Muscle of leg (tissue), 11 donors: ENCODE results near the gene ZBTB7C. TPM values are rescaled to one million over a fixed set of nuclear protein-coding genes. Genes with fewer than 3 reads are reported as not detected.
A peak's percentile ranks its signal among the peaks of the same experiment; 100 is the strongest.

Experiments
- DNase-seq: peaks from one replicate; pipeline ENCODE4 v3.0.0; 2013
- H3K27ac ChIP-seq: one replicate; pipeline ENCODE4 v1.5.1; 2013; ENCODE audit warnings: mild to moderate bottlenecking, low read length, control low read depth
- H3K27me3 ChIP-seq: one replicate; pipeline ENCODE4 v1.6.1; 2013; ENCODE audit warnings: low read length; ENCODE audit not compliant: control insufficient read depth, insufficient read depth
- H3K36me3 ChIP-seq: one replicate; pipeline ENCODE4 v1.6.1; 2013; ENCODE audit warnings: low read length; ENCODE audit not compliant: control insufficient read depth, insufficient read depth
- H3K4me1 ChIP-seq: one replicate; pipeline ENCODE4 v1.6.1; 2013; ENCODE audit warnings: low read length; ENCODE audit not compliant: control insufficient read depth, insufficient read depth
- H3K4me3 ChIP-seq: one replicate; pipeline ENCODE4 v1.5.1; 2013; ENCODE audit warnings: low read length, control low read depth
- H3K9me3 ChIP-seq: replicated peaks from 2 replicates; pipeline ENCODE4 v1.6.1; 2013; ENCODE audit warnings: low read depth, low read length; ENCODE audit not compliant: control insufficient read depth
- WGBS: methylation state at CpG from one replicate; pipeline ENCODE4 v1.1.5; 2013; ENCODE audit warnings: missing lambda C conversion rate; ENCODE audit not compliant: insufficient coverage; 5-methylcytosine and 5-hydroxymethylcytosine counted together
- polyA plus RNA-seq, 8 donors: library from polyadenylated mRNA; unstranded; fragments of 120-200 nt; gene quantifications; one replicate each; pipeline versions ENCODE4 v1.2.1 to v1.2.3, GENCODE V29; 2013; ENCODE audit warnings: inconsistent platforms in 1 of 8, low replicate concordance in 1 of 8; ENCODE audit not compliant: insufficient read length in 8 of 8, insufficient read depth in 1 of 8
- total RNA-seq: library from RNA; stranded (reverse); fragments of 120-200 nt; gene quantifications from one replicate; pipeline ENCODE4 v1.2.4, GENCODE V29; 2013

ZBTB7C gene
- total and polyA plus RNA-seq, 9 donors, result 2.8 to 5.6 (median 4.1) TPM

DNA sequence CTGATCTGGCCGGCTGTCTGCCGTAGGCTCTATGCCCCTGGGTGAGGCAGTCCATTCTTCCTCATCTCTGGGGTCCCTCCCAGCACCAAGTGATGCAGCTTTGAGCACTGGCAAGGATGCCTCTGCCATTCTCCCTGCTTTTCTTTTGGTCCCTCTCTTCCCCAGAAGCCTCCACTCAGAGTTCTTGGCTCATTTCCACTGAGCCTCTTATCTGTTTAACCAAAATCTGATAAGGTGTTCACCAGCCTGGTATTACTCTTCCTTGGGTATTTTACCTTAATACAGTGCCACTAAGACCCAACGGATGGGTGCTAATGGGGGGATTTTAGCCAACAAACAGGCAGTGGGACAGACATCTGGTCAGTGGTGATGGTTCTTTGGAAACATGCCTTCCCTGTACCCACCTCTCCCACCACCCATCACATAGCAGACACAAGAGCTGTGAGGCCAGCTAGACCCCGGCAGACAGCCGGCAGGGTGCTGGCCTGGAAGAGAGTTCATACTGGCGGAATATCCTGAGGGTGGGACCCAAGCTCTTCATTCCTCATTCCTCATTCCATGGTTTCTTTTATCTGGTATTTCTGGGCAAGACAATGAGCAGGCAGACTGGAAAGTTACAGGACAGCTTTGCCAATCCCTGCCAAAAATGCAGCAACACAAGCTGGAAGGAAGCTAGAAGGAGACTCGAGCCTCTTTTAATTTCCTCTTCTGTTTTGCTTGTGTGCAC is 34.6 kb downstream of the ZBTB7C start:
- no peak for DNase-seq
- Histone ChIP-seq H3K4me3 (no peak overlapping the region), H3K4me1 (peaks cover 7% of the 10 kb centered on the region), H3K9me3 (no peaks in the 10 kb centered on the region), H3K27ac (no peak overlapping the region), H3K36me3 (no peaks in the 10 kb centered on the region), H3K27me3 (no peaks in the 10 kb centered on the region)
- 64% methylated on average over 3 of the region's 7 CpGs for WGBS

GRCh38 chr18:48371854-48372602 is 37.2 kb downstream of the ZBTB7C start:
- Histone ChIP-seq H3K9me3 (no peaks in the 10 kb centered on the region), H3K36me3 (no peaks in the 10 kb centered on the region), H3K4me1 (peaks cover 7% of the 10 kb centered on the region), H3K27ac (no peak overlapping the region), H3K4me3 (no peak overlapping the region), H3K27me3 (no peaks in the 10 kb centered on the region)
- DNase-seq, result no peak
- WGBS, result 100% methylated on average over 1 of the region's 7 CpGs

DNA sequence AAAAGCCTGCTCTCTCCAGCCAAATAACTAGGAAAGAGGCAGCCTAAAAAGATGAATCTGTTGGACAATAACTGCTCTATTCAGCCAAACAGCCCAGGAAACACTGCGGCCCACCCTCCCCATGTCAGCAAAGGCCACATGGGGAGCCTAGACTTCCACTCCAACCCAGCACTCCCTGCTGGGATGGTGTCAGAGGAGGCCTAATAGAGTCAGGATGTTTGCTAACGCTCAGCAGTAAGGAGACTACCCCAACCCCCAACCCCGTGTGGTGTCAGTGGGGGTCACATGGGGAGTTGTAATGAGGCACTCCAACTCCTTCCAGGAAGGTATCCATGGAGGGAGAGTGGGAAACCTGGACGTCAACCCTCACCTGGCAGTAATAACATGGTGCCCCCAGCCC is 41.6 kb downstream of the ZBTB7C start:
- Histone ChIP-seq H3K9me3 (peaks cover 6% of the 10 kb centered on the region), H3K4me1 (peaks cover 4% of the 10 kb centered on the region), H3K4me3 (no peak overlapping the region), H3K27ac (no peak overlapping the region), H3K27me3 (no peaks in the 10 kb centered on the region), H3K36me3 (no peaks in the 10 kb centered on the region)
- DNase-seq, result no peak
- no CpG with 5 or more reads among the region's 4 CpGs for WGBS

DNA sequence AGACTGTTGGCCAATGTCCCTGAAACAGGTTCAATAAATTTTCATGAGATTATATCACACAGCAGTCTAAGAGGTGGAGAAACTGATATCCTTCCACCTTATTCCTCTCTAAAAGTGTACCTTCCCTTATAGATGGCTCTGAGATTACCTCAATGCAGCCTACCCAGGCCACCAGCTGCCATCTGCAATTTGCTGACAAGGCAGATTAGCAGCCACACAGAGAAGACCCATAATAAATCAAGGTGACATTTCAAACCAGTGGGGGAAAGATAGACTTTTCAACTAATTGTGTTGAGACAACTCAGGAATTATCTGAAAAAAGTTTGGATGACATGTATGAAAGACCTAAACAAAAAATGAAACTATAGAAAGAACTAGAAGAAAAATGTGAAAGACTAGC is 43.2 kb downstream of the ZBTB7C start:
- no peaks in the 10 kb centered on the region for H3K27me3 ChIP-seq
- no peaks in the 10 kb centered on the region for H3K36me3 ChIP-seq
- no peak for DNase-seq
- peaks cover 6% of the 10 kb centered on the region for H3K9me3 ChIP-seq
- no peak overlapping the region for H3K4me3 ChIP-seq
- H3K4me1 ChIP-seq, result peaks cover 4% of the 10 kb centered on the region
- H3K27ac ChIP-seq, result no peak overlapping the region

- no peak overlapping the region for H3K27ac ChIP-seq
- H3K36me3 ChIP-seq, result no peaks in the 10 kb centered on the region
- H3K9me3 ChIP-seq, result peaks cover 6% of the 10 kb centered on the region
- no peak overlapping the region for H3K4me3 ChIP-seq
- no peak for DNase-seq
- H3K4me1 ChIP-seq, result peaks cover 8% of the 10 kb centered on the region
- WGBS, result 97% methylated on average over 5 of the region's 5 CpGs
- no peaks in the 10 kb centered on the region for H3K27me3 ChIP-seq
Observed at GRCh38 chr18:48364146-48364545, 45.0 kb downstream of the ZBTB7C start.

GRCh38 chr18:48363175-48363574 is 46.0 kb downstream of the ZBTB7C start:
- H3K27ac ChIP-seq, result no peak overlapping the region
- no peaks in the 10 kb centered on the region for H3K27me3 ChIP-seq
- no CpG with 5 or more reads among the region's 3 CpGs for WGBS
- H3K9me3 ChIP-seq, result peaks cover 8% of the 10 kb centered on the region
- DNase-seq, result peak; percentile 56
- no peaks in the 10 kb centered on the region for H3K36me3 ChIP-seq
- H3K4me3 ChIP-seq, result no peak overlapping the region
- peaks cover 8% of the 10 kb centered on the region for H3K4me1 ChIP-seq

GRCh38 chr18:48361801-48362200 is 47.4 kb downstream of the ZBTB7C start:
- WGBS, result 83% methylated on average over 4 of the region's 4 CpGs
- Histone ChIP-seq H3K4me1 (peaks cover 9% of the 10 kb centered on the region), H3K36me3 (no peaks in the 10 kb centered on the region), H3K4me3 (no peak overlapping the region), H3K27me3 (no peaks in the 10 kb centered on the region), H3K27ac (no peak overlapping the region), H3K9me3 (peaks cover 8% of the 10 kb centered on the region)
- DNase-seq, result no peak

- Histone ChIP-seq H3K4me1 (peaks cover 21% of the 10 kb centered on the region), H3K4me3 (no peak overlapping the region), H3K27ac (no peak overlapping the region), H3K27me3 (no peaks in the 10 kb centered on the region), H3K36me3 (no peaks in the 10 kb centered on the region), H3K9me3 (peaks cover 8% of the 10 kb centered on the region)
- 84% methylated on average over 9 of the region's 9 CpGs for whole genome bisulfite sequencing
- no peak for DNase-seq
Observed at GRCh38 chr18:48360376-48361021, 48.7 kb downstream of the ZBTB7C start.

GRCh38 chr18:48359626-48360025 is 49.6 kb downstream of the ZBTB7C start:
- Histone ChIP-seq H3K9me3 (peaks cover 2% of the 10 kb centered on the region), H3K4me1 (peaks cover 29% of the 10 kb centered on the region), H3K36me3 (no peaks in the 10 kb centered on the region), H3K27me3 (no peaks in the 10 kb centered on the region), H3K4me3 (no peak overlapping the region), H3K27ac (no peak overlapping the region)
- no peak for DNase-seq
- 69% methylated on average over 2 of the region's 3 CpGs for WGBS

- H3K9me3 ChIP-seq, result peaks cover 2% of the 10 kb centered on the region
- H3K4me1 ChIP-seq, result peaks cover 30% of the 10 kb centered on the region
- no peak overlapping the region for H3K4me3 ChIP-seq
- H3K27ac ChIP-seq, result no peak overlapping the region
- DNase-seq, result no peak
- H3K36me3 ChIP-seq, result no peaks in the 10 kb centered on the region
- H3K27me3 ChIP-seq, result no peaks in the 10 kb centered on the region
- 87% methylated on average over 2 of the region's 3 CpGs for WGBS
Observed at GRCh38 chr18:48358868-48359267, 50.3 kb downstream of the ZBTB7C start.
